ENCODE measurements around the gene RHOD.

- TF ChIP-seq POLR2A (IDR thresholded peaks at IDR 0.05; ENCODE audit: low read length) (no peak), GATA1 (IDR thresholded peaks at IDR 0.05; ENCODE audit: low read depth, low read length) (no peak)
Measured at GRCh38 chr11:67040147-67040546, 16.5 kb upstream of the RHOD start.
